ENCODE results near the gene MAD2L1BP.
"Not testable (repeated sequence)": the region's sequence is repeated elsewhere in the genome, so short reads cannot be mapped to it uniquely, and the experiment has no call there.

The MAD2L1BP gene

GRCh38 chr6:43635387-43636307, at the start of gene MAD2L1BP:
TSS of gene MAD2L1BP (plus strand) at chr6:43635840. CDS start at chr6:43635876, 36 bp downstream.
- peak; percentile 81 for DNase-seq (ENCODE audit: low spot score)

GRCh38 chr6:43588194-43588593, 47.4 kb upstream of the MAD2L1BP start:
- no peak for DNase-seq (ENCODE audit: low spot score)

GRCh38 chr6:43589564-43589963, 46.1 kb upstream of the MAD2L1BP start:
- not testable (repeated sequence) for DNase-seq (ENCODE audit: low spot score)

- DNase-seq (ENCODE audit: low spot score), result no peak
These were observed 41.7 kb upstream of the MAD2L1BP start for GRCh38 chr6:43593938-43594337.

- DNase-seq (ENCODE audit: low spot score), result no peak
These were observed 35.0 kb upstream of the MAD2L1BP start for GRCh38 chr6:43600595-43600994.

- DNase-seq (ENCODE audit: low spot score), result no peak
These were observed 31.5 kb upstream of the MAD2L1BP start for GRCh38 chr6:43604174-43604573.

- no peak for DNase-seq (ENCODE audit: low spot score)
These were observed 29.6 kb upstream of the MAD2L1BP start for GRCh38 chr6:43606019-43606418.

- DNase-seq (ENCODE audit: low spot score), result peak; percentile 86
These were observed 27.3 kb upstream of the MAD2L1BP start for GRCh38 chr6:43608310-43608763.

GRCh38 chr6:43608807-43609206, 26.8 kb upstream of the MAD2L1BP start:
- DNase-seq (ENCODE audit: low spot score), result no peak

GRCh38 chr6:43609402-43609801, 26.2 kb upstream of the MAD2L1BP start:
- DNase-seq (ENCODE audit: low spot score), result no peak

- DNase-seq (ENCODE audit: low spot score), result no peak
These were observed 25.2 kb upstream of the MAD2L1BP start for GRCh38 chr6:43610431-43610830.

GRCh38 chr6:43613721-43614395, 21.8 kb upstream of the MAD2L1BP start:
- no peak for DNase-seq (ENCODE audit: low spot score)

- DNase-seq (ENCODE audit: low spot score), result no peak
These were observed 21.3 kb upstream of the MAD2L1BP start for GRCh38 chr6:43614396-43614730.

- DNase-seq (ENCODE audit: low spot score), result no peak
These were observed 18.7 kb upstream of the MAD2L1BP start for GRCh38 chr6:43616725-43617472.

GRCh38 chr6:43621078-43621835, 14.4 kb upstream of the MAD2L1BP start:
- peak; percentile 4 for DNase-seq (ENCODE audit: low spot score)

GRCh38 chr6:43621836-43622180, 13.8 kb upstream of the MAD2L1BP start:
- no peak for DNase-seq (ENCODE audit: low spot score)

- peak; percentile 4 for DNase-seq (ENCODE audit: low spot score)
These were observed 13.1 kb upstream of the MAD2L1BP start for GRCh38 chr6:43622541-43622940.

GRCh38 chr6:43623880-43624785, 11.5 kb upstream of the MAD2L1BP start:
- DNase-seq (ENCODE audit: low spot score), result peak; percentile 6

- DNase-seq (ENCODE audit: low spot score), result no peak
These were observed 10.8 kb upstream of the MAD2L1BP start for GRCh38 chr6:43624786-43625288.

GRCh38 chr6:43625393-43625992, 10.1 kb upstream of the MAD2L1BP start:
- DNase-seq (ENCODE audit: low spot score), result no peak
